ENCODE results near the gene NRG2. TPM values are rescaled to one million over a fixed set of nuclear protein-coding genes. Genes with fewer than 3 reads are reported as not detected.

NRG2 gene
- total and polyA plus RNA-seq, 2 experiments from 2014 or later: 0.37 to 1.3 TPM

DNA sequence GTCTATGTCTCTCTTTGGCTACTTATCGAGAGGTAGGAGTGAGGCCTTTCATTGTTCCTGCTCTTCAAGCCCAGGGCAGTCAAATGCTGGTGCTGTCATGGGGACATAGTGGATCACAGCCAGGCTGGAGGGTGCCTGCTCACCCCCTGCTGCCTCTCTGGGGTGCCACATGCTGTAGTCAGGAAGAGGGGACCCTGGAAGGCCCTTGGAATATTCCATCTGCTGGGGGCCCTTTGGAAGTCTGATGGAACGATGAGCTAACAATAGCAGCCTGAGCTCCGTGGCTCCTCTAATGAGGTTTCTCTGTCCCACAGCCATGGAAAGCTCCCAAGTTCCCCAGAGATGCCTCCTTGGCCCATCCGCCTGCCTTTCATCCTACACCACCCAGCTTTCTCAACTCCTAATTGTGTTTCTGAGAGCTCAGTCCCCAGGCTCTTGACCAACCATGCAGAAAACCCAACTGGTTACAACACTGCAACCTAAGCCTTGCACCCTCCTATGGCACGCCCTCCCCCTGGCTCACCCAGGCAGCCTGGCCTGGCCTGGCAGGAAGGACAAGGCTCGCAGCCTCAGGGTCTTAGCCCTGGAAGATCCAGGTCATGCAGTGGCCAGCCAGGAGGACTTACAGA lies 91.7 kb downstream of the NRG2 start:
- DNase-seq (ENCODE audit: low spot score) (no peak), ATAC-seq (no peak)
- H3K4me1 ChIP-seq (ENCODE audit: insufficient read depth): peaks cover 7% of the 10 kb centered on the region
- no peak overlapping the region for H3K4me3 Mint-ChIP-seq
- H4K20me1 ChIP-seq (replicated peaks; ENCODE audit: insufficient read depth): no peaks in the 10 kb centered on the region
- no peaks in the 10 kb centered on the region for H3F3A ChIP-seq (replicated peaks; ENCODE audit: low read depth)
- H3K27ac ChIP-seq (ENCODE audit: low read depth): no peak overlapping the region
- H3K36me3 Mint-ChIP-seq (ENCODE audit: low read depth): no peaks in the 10 kb centered on the region
- 0 out of 2 replicates have a peak, but pooled peaks cover 8% of the 10 kb centered on the region for H3K9me2 ChIP-seq (ENCODE audit: insufficient read depth)
- no peak overlapping the region for H2AFZ ChIP-seq
- no peak overlapping the region for H3K4me3 ChIP-seq
- no peak overlapping the region for H3K4me2 ChIP-seq
- H3K36me3 ChIP-seq (ENCODE audit: insufficient read depth): no peaks in the 10 kb centered on the region
- peaks cover 7% of the 10 kb centered on the region for H3K27me3 Mint-ChIP-seq (ENCODE audit: insufficient read depth, low read depth, poor library complexity)
- no peaks in the 10 kb centered on the region for H3K9me3 Mint-ChIP-seq
- H3K4me1 Mint-ChIP-seq: peaks cover 40% of the 10 kb centered on the region
- H3K27me3 ChIP-seq (ENCODE audit: insufficient read depth): no peaks in the 10 kb centered on the region
- H3K27ac Mint-ChIP-seq: no peak overlapping the region
- TF ChIP-seq CREB1 (CRISPR knock-in tag; IDR thresholded peaks at IDR 0.05; ENCODE audit: low read depth) (no peak), EZH2phosphoT487 (IDR thresholded peaks at IDR 0.05; ENCODE audit: unreplicated experiment) (no peak)
- no peaks in the 10 kb centered on the region for H3K79me2 ChIP-seq (replicated peaks; ENCODE audit: insufficient read depth)

DNA sequence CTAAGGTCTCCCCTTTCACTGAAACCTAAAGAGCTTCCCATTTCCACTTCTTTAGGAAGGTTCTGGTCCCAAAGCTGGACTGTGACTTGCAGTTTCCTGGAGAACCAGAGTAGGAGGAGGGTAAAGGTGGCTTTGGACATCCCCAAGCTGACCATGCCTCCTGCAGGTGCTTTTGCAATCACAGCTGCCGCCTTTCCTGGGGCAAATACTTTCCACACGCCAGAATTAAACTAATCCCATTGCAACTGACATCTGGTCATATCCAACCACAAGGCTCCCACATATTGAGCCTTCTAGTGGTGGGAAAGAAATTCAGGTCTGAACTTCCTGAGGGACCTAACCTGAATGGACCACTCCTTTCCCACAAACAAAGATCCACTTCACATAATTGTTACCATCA lies 92.7 kb downstream of the NRG2 start:
- H3K27ac Mint-ChIP-seq: no peak overlapping the region; the same call in 1 of the 2 replicates
- Histone ChIP-seq H3K36me3 (ENCODE audit: insufficient read depth) (no peaks in the 10 kb centered on the region), H3K27ac (ENCODE audit: low read depth) (no peak overlapping the region), H3F3A (replicated peaks; ENCODE audit: low read depth) (no peaks in the 10 kb centered on the region), H4K20me1 (replicated peaks; ENCODE audit: insufficient read depth) (no peaks in the 10 kb centered on the region), H2AFZ (0 out of 2 replicates have a peak overlapping the region, but pooled peaks have one; percentile 14), H3K4me1 (ENCODE audit: insufficient read depth) (peaks cover 7% of the 10 kb centered on the region), H3K27me3 (ENCODE audit: insufficient read depth) (no peaks in the 10 kb centered on the region), H3K4me3 (no peak overlapping the region), H3K9me2 (ENCODE audit: insufficient read depth) (0 out of 2 replicates have a peak, but pooled peaks cover 3% of the 10 kb centered on the region), H3K79me2 (replicated peaks; ENCODE audit: insufficient read depth) (no peaks in the 10 kb centered on the region), H3K4me2 (no peak overlapping the region)
- H3K27me3 Mint-ChIP-seq (ENCODE audit: insufficient read depth, low read depth, poor library complexity): peaks cover 4% of the 10 kb centered on the region
- no peaks in the 10 kb centered on the region for H3K9me3 Mint-ChIP-seq
- ATAC-seq (no peak), DNase-seq (ENCODE audit: low spot score) (no peak)
- H3K4me1 Mint-ChIP-seq: peaks cover 31% of the 10 kb centered on the region
- no peaks in the 10 kb centered on the region for H3K36me3 Mint-ChIP-seq (ENCODE audit: low read depth)
- H3K4me3 Mint-ChIP-seq: no peak overlapping the region
- no peak for TF ChIP-seq CREB1 (CRISPR knock-in tag; IDR thresholded peaks at IDR 0.05; ENCODE audit: low read depth)
- TF ChIP-seq EZH2phosphoT487 (IDR thresholded peaks at IDR 0.05; ENCODE audit: unreplicated experiment): no peak
- no peak for TF ChIP-seq NANOG (IDR thresholded peaks at IDR 0.05; ENCODE audit: borderline replicate concordance)
- TF ChIP-seq, protein P1, sequence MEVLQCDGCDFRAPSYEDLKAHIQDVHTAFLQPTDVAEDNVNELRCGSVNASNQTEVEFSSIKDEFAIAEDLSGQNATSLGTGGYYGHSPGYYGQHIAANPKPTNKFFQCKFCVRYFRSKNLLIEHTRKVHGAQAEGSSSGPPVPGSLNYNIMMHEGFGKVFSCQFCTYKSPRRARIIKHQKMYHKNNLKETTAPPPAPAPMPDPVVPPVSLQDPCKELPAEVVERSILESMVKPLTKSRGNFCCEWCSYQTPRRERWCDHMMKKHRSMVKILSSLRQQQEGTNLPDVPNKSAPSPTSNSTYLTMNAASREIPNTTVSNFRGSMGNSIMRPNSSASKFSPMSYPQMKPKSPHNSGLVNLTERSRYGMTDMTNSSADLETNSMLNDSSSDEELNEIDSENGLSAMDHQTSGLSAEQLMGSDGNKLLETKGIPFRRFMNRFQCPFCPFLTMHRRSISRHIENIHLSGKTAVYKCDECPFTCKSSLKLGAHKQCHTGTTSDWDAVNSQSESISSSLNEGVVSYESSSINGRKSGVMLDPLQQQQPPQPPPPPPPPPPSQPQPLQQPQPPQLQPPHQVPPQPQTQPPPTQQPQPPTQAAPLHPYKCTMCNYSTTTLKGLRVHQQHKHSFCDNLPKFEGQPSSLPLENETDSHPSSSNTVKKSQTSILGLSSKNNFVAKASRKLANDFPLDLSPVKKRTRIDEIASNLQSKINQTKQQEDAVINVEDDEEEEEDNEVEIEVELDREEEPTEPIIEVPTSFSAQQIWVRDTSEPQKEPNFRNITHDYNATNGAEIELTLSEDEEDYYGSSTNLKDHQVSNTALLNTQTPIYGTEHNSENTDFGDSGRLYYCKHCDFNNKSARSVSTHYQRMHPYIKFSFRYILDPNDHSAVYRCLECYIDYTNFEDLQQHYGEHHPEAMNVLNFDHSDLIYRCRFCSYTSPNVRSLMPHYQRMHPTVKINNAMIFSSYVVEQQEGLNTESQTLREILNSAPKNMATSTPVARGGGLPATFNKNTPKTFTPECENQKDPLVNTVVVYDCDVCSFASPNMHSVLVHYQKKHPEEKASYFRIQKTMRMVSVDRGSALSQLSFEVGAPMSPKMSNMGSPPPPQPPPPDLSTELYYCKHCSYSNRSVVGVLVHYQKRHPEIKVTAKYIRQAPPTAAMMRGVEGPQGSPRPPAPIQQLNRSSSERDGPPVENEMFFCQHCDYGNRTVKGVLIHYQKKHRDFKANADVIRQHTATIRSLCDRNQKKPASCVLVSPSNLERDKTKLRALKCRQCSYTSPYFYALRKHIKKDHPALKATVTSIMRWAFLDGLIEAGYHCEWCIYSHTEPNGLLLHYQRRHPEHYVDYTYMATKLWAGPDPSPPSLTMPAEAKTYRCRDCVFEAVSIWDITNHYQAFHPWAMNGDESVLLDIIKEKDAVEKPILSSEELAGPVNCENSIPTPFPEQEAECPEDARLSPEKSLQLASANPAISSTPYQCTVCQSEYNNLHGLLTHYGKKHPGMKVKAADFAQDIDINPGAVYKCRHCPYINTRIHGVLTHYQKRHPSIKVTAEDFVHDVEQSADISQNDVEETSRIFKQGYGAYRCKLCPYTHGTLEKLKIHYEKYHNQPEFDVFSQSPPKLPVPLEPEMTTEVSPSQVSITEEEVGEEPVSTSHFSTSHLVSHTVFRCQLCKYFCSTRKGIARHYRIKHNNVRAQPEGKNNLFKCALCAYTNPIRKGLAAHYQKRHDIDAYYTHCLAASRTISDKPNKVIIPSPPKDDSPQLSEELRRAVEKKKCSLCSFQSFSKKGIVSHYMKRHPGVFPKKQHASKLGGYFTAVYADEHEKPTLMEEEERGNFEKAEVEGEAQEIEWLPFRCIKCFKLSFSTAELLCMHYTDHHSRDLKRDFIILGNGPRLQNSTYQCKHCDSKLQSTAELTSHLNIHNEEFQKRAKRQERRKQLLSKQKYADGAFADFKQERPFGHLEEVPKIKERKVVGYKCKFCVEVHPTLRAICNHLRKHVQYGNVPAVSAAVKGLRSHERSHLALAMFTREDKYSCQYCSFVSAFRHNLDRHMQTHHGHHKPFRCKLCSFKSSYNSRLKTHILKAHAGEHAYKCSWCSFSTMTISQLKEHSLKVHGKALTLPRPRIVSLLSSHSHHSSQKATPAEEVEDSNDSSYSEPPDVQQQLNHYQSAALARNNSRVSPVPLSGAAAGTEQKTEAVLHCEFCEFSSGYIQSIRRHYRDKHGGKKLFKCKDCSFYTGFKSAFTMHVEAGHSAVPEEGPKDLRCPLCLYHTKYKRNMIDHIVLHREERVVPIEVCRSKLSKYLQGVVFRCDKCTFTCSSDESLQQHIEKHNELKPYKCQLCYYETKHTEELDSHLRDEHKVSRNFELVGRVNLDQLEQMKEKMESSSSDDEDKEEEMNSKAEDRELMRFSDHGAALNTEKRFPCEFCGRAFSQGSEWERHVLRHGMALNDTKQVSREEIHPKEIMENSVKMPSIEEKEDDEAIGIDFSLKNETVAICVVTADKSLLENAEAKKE (CRISPR knock-in tag; IDR thresholded peaks at IDR 0.05): no peak
- TF ChIP-seq ZNF114 (CRISPR knock-in tag; IDR thresholded peaks at IDR 0.05): no peak
- no peak for TF ChIP-seq ZNF331 (CRISPR knock-in tag; IDR thresholded peaks at IDR 0.05; ENCODE audit: low read depth)
- no peak for TF ChIP-seq EZH2 (IDR thresholded peaks at IDR 0.05; ENCODE audit: low read depth, unreplicated experiment)
- TF ChIP-seq, protein P2, sequence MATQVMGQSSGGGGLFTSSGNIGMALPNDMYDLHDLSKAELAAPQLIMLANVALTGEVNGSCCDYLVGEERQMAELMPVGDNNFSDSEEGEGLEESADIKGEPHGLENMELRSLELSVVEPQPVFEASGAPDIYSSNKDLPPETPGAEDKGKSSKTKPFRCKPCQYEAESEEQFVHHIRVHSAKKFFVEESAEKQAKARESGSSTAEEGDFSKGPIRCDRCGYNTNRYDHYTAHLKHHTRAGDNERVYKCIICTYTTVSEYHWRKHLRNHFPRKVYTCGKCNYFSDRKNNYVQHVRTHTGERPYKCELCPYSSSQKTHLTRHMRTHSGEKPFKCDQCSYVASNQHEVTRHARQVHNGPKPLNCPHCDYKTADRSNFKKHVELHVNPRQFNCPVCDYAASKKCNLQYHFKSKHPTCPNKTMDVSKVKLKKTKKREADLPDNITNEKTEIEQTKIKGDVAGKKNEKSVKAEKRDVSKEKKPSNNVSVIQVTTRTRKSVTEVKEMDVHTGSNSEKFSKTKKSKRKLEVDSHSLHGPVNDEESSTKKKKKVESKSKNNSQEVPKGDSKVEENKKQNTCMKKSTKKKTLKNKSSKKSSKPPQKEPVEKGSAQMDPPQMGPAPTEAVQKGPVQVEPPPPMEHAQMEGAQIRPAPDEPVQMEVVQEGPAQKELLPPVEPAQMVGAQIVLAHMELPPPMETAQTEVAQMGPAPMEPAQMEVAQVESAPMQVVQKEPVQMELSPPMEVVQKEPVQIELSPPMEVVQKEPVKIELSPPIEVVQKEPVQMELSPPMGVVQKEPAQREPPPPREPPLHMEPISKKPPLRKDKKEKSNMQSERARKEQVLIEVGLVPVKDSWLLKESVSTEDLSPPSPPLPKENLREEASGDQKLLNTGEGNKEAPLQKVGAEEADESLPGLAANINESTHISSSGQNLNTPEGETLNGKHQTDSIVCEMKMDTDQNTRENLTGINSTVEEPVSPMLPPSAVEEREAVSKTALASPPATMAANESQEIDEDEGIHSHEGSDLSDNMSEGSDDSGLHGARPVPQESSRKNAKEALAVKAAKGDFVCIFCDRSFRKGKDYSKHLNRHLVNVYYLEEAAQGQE (IDR thresholded peaks at IDR 0.05; ENCODE audit: unreplicated experiment): no peak
- no peak for TF ChIP-seq STAT1 (IDR thresholded peaks at IDR 0.05; ENCODE audit: unreplicated experiment)
- TF ChIP-seq, protein P3, sequence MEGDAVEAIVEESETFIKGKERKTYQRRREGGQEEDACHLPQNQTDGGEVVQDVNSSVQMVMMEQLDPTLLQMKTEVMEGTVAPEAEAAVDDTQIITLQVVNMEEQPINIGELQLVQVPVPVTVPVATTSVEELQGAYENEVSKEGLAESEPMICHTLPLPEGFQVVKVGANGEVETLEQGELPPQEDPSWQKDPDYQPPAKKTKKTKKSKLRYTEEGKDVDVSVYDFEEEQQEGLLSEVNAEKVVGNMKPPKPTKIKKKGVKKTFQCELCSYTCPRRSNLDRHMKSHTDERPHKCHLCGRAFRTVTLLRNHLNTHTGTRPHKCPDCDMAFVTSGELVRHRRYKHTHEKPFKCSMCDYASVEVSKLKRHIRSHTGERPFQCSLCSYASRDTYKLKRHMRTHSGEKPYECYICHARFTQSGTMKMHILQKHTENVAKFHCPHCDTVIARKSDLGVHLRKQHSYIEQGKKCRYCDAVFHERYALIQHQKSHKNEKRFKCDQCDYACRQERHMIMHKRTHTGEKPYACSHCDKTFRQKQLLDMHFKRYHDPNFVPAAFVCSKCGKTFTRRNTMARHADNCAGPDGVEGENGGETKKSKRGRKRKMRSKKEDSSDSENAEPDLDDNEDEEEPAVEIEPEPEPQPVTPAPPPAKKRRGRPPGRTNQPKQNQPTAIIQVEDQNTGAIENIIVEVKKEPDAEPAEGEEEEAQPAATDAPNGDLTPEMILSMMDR (conservative IDR thresholded peaks at IDR 0.05; ENCODE audit: low read depth in 2 of 2): no peak

Measured in GM23338 (cell line).